Jurkat, Clone E6-1 (cell line): ENCODE results near the gene CLOCK.

ENCODE experiments used
- DNase-seq: peaks from one replicate; pipeline ENCODE4 v3.0.0-alpha.2; 2011; ENCODE audit warnings: low read depth, low spot score
- H3K4me3 ChIP-seq: 2 replicates; pipeline ENCODE4 v1.5.1; 2011; ENCODE audit warnings: mild to moderate bottlenecking, low read length, control low read depth, moderate library complexity

The CLOCK gene

GRCh38 chr4:55500072-55500471 lies 46.6 kb downstream of the CLOCK start:
- no peak overlapping the region for H3K4me3 ChIP-seq
- DNase-seq = no peak

GRCh38 chr4:55499495-55499894 lies 47.2 kb downstream of the CLOCK start:
- no peak overlapping the region for H3K4me3 ChIP-seq
- no peak for DNase-seq

GRCh38 chr4:55498051-55498450 lies 48.7 kb downstream of the CLOCK start:
- no peak overlapping the region for H3K4me3 ChIP-seq
- no peak for DNase-seq

GRCh38 chr4:55491486-55491885 lies 55.2 kb downstream of the CLOCK start:
- H3K4me3 ChIP-seq = no peak overlapping the region
- no peak for DNase-seq

GRCh38 chr4:55488716-55489115 lies 58.0 kb downstream of the CLOCK start:
- no peak for DNase-seq
- no peak overlapping the region for H3K4me3 ChIP-seq

GRCh38 chr4:55485821-55486220 lies 60.9 kb downstream of the CLOCK start:
- no peak for DNase-seq
- H3K4me3 ChIP-seq = no peak overlapping the region

GRCh38 chr4:55483315-55483714 lies 63.4 kb downstream of the CLOCK start:
- no peak overlapping the region for H3K4me3 ChIP-seq
- no peak for DNase-seq

- H3K4me3 ChIP-seq = no peak overlapping the region
- DNase-seq = no peak
Observed at GRCh38 chr4:55475394-55476243, 71.1 kb downstream of the CLOCK start.

- no peak for DNase-seq
- H3K4me3 ChIP-seq = no peak overlapping the region
Observed at GRCh38 chr4:55469979-55470378, 76.7 kb downstream of the CLOCK start.

GRCh38 chr4:55468724-55469123 lies 78.0 kb downstream of the CLOCK start:
- H3K4me3 ChIP-seq = no peak overlapping the region
- no peak for DNase-seq

GRCh38 chr4:55466001-55466400 lies 80.7 kb downstream of the CLOCK start:
- DNase-seq = no peak
- no peak overlapping the region for H3K4me3 ChIP-seq

- no peak overlapping the region for H3K4me3 ChIP-seq
Observed at GRCh38 chr4:55458611-55459010, 88.1 kb downstream of the CLOCK start.

GRCh38 chr4:55458164-55458563 lies 88.5 kb downstream of the CLOCK start:
- H3K4me3 ChIP-seq = no peak overlapping the region
- DNase-seq = no peak

More at GRCh38 chr4:55458611-55459010, 88.1 kb downstream of the CLOCK start:
- DNase-seq = no peak

GRCh38 chr4:55450566-55450965 lies 96.1 kb downstream of the CLOCK start:
- no peak for DNase-seq
- no peak overlapping the region for H3K4me3 ChIP-seq

GRCh38 chr4:55447831-55448230 lies 98.9 kb downstream of the CLOCK start:
- no peak overlapping the region for H3K4me3 ChIP-seq
- DNase-seq = no peak

GRCh38 chr4:55447108-55447708 lies 99.5 kb downstream of the CLOCK start:
- H3K4me3 ChIP-seq = no peak overlapping the region
- DNase-seq = no peak

- DNase-seq = no peak
- H3K4me3 ChIP-seq = no peak overlapping the region
Observed at GRCh38 chr4:55446578-55446922, 100.2 kb downstream of the CLOCK start.

GRCh38 chr4:55445921-55446577 lies 100.7 kb downstream of the CLOCK start:
- no peak for DNase-seq
- no peak overlapping the region for H3K4me3 ChIP-seq

- H3K4me3 ChIP-seq = no peak overlapping the region
- no peak for DNase-seq
Observed at GRCh38 chr4:55444827-55445226, 101.9 kb downstream of the CLOCK start.

- no peak overlapping the region for H3K4me3 ChIP-seq
- DNase-seq = no peak
Observed at GRCh38 chr4:55442541-55442940, 104.2 kb downstream of the CLOCK start.
